NOMO-1 (cell line): ENCODE data around the gene ATG7.
"Not testable (repeated sequence)": the region's sequence is repeated elsewhere in the genome, so short reads cannot be mapped to it uniquely, and the experiment has no call there.

ENCODE experiments used
- DNase-seq, 2 experiments: peaks; one replicate each; lab custom pipeline; 2025; ENCODE audit not compliant: unreplicated experiment in 2 of 2; lab: John Stamatoyannopoulos, UW

The ATG7 gene

DNA sequence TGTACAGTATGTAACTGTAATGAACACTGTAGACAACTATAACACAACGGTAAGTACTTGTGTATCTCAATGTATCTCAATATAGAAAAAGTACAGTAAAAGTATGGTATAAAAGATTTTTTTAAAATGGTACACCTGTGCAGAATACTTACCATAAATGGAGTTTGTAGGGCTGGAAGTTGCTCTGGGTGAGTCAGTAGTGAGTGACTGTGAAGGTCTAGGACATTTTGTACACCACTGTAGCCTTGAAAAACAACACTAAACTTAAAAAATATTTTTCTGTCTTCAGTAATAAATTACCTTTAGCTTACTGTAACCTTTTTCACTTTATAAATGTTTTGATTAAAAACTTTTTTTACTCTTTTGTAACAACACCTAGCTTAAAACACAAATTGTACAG, 142.9 kb downstream of the ATG7 start:
- DNase-seq, result no peak

DNA sequence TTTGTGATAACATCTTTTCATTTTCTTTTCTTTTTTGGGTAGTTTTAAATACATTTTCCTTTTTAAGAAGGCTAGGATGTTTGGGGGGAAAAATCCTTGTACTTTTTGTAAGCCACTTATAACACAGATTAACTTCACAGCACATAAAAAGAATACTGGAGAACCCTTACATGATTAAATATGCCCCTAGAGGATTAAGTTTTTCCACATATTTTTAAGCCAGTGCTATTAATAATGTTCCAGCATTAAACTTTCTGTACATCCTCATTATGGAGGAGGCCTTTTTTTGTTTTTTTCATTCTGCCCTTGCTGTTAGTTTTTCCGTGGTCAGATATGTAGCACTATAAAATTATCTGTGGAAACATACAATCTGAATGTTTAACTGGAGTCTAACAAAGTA, 147.9 kb downstream of the ATG7 start:
- DNase-seq, result no peak

DNA sequence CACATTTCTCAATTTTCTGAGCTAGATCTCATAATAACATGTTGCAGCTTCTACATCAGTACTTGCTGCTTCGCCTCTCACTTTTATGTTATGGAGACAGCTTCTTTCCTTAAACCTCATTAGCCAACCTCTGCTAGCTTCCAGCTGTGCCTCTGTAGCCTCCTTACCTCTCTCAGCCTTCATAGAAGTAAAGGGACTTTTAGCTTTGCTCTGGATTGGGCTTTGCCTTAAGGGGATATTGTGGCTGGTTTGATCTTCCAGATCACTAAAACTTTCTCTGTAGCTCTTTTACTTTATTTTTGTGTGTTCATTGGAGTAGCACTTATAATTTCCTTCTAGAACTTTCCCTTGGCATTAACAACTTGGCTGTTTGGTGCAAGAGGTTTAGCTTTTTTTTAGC, 150.1 kb downstream of the ATG7 start:
- DNase-seq, result no peak

- DNase-seq, result no peak
Observed at GRCh38 chr3:11423868-11424267, 151.7 kb downstream of the ATG7 start.

DNA sequence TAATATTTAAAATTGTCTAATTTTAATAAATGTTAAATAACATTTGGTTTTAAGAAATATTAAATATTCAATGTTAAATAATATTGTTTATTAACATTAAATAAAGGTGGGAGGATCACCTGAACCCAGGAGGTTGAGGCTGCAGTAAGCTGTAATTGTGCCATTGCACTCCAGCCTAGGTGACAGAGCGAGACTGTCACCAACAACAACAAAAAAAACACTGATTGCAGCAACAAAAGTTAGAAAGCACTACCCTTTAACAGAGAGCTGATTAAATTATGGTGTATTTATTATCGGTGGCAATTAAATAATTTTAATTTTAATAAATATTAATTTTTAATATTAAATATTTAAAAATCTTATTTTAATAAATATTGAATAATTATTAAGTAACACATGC, 152.1 kb downstream of the ATG7 start:
- DNase-seq, result no peak

- DNase-seq, result no peak
Observed at GRCh38 chr3:11430207-11430606, 158.0 kb downstream of the ATG7 start.

GRCh38 chr3:11430624-11431023, 158.4 kb downstream of the ATG7 start:
- no peak for DNase-seq

DNA sequence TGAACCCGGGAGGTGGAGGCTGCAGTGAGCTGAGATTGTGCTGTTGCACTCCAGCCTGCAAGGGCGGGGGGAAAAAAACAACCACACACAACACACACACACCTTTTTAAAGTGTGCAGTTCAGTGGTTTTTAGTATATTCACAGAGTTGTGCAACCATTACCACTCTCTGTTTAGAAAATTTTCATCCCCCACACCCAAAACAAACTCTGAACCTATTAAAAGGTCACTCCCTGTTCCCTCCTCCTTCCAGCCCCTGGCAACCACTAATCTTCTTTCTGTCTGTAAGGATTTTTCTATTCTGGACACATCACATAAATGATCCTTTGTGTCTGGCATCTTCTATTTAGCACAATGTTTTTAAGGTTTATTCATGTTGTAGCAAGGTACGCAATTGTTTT, 159.1 kb downstream of the ATG7 start:
- no peak for DNase-seq

DNA sequence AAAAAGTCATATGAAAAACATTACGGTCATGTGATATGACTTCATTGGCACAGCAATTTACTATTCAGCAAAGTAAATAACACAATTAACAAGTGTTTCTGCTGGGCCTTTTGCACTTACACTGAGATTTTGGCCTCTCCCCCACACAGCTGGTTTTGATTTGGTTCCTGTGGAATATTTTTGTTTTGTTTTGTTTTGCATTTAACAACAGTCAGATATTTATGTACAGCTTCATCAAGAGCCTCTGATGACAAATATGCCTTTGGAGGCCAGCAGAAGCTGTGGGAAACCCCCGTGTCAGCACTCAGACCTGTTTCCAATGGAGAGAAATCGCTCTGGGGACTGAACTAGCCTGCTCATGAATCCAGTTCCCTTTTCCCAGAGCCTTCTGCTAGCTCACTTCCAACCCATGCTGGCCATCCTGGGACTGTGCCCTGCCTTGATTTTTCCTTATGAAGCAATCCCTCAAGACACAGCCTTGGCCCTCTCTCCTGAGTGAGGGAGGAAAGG, 161.9 kb downstream of the ATG7 start:
- no peak for DNase-seq

- DNase-seq, result no peak
Observed at GRCh38 chr3:11434563-11435096, 162.4 kb downstream of the ATG7 start.

DNA sequence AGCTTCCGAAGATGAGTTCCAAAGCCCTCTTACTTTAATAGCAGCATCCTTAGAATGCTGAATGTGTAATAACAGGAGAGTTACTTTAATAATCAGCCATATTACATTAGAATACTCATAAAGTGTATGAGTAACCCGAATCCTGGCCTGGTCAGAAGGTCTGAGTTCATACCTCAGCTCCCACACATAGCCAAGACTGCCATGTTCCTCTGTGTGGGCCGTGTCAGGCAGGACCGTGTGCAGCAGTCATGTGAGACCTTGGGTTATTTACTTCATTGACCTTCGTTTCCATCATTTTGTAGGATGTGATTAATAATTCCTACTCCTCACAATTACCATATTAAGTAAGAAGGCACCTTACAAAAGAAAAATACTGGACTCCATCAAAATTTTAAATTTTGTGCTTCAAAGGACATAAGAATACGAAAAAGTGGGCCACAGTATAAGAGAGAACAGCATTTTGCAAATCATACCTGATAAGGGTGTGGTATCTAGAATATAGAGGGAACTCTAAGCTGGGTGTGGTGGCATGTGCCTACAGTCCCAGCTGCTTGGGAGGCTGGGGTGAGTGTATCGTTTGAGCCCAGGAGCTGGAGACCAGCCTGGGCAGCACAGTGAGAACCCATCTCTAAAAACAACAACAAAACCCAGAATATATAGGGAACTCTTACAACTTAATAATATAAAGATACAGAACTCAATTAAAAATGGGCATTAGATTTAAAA, 163.4 kb downstream of the ATG7 start:
- no peak for DNase-seq

GRCh38 chr3:11436775-11437174, 164.6 kb downstream of the ATG7 start:
- DNase-seq, result peak in 1 of 2 experiments; percentile 18

DNA sequence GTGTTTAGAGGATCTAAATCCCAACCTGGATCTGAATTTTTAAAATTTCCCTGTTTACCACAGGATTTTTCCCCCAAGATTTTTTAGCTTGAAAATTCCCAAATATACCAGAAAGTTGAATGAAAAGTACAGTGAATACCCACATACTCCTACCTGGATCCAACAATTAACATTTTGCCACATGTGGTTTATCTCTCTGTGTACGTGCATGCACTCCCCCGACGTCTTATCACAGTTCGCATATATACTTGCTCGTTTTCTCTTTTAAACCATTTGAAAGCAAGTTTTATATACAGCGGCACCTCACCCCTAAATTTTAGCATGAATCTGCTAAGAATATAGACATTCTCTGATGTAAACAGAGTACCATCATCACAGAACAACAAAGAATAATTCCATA, 165.3 kb downstream of the ATG7 start:
- DNase-seq, result no peak

GRCh38 chr3:11438646-11439045, 166.4 kb downstream of the ATG7 start:
- no peak for DNase-seq

DNA sequence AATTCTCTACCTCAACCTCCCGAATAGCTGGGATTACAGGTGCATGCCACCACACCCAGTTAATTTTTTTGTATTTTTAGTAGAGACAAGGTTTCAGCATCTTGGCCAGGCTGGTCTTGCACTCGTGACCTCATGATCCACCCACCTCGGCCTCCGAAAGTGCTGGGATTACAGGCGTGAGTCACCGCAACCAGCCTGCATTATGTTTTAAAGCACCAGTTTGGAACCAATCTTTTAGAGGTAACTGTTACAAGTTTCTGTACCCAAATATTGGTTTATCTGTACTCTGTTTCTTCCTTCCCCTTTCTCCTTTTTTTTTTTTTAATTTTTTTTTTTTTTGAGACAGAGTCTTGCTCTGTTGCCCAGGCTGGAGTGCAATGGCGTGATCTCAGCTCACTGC, 169.1 kb downstream of the ATG7 start:
- not testable (repeated sequence) for DNase-seq

GRCh38 chr3:11444404-11444803, 172.2 kb downstream of the ATG7 start:
- DNase-seq, result no peak

DNA sequence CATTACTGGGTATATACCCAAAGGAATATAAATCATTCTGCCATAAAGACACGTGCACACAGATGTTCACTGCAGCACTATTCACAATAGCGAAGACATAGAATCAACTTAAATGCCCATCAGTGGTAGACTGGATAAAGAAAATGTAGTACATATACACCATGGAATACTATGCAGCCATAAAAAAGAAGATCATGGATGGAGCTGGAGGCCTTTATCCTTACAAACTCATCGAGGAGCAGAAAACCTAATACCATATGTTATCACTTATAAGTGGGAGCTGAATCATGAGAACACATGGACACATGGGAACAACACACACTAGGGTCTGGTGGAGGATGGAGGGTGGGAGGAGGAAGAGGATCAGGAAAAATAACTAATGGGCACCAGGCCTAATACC, 173.0 kb downstream of the ATG7 start:
- DNase-seq, result not testable (repeated sequence)

DNA sequence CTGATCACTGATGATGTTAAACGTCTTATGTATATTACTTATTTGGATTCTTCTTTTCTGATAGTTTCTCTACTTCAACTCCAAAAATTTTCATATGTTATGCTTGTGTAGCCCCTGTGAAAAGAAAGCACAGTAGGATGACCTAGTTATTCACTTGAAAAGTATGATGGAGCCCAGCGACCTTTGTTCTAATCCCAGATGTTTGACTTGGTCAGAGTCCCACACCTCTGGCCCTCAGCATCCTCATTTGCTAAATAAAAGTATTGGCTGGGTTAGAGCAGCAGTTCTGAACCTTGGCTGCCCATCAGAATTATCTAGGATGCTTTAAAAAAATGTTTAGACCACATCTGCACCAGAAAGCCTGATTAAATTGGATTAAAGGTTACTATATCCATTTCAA, 173.7 kb downstream of the ATG7 start:
- no peak for DNase-seq

- DNase-seq, result no peak
Observed at GRCh38 chr3:11447584-11448200, 175.5 kb downstream of the ATG7 start.

- DNase-seq, result no peak
Observed at GRCh38 chr3:11450015-11450414, 177.8 kb downstream of the ATG7 start.

DNA sequence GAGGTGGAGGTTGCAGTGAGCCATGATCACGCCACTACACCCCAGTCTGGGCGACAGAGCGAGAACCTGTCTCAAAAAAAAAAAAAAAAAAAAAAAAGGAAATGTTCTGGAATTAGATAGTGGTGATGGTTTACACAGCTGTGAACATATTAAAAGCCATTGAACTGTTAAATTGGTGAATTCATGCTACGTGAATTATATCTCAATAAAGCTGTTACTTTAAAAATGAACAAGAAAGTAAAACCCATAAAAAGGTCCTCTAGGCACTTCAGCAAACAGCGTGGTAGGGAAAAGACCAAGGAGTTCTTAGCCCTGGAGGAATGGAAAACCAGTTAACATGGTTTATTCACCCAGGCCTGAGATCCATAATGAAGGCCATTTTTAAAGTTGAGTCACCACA, 180.1 kb downstream of the ATG7 start:
- no peak for DNase-seq
